ENCODE data around the gene GLRX. TPM values are rescaled to one million over a fixed set of nuclear protein-coding genes. Genes with fewer than 3 reads are reported as not detected.

GLRX gene
- total RNA-seq, 1 donor from 2014 or later: 60.2 TPM

DNA sequence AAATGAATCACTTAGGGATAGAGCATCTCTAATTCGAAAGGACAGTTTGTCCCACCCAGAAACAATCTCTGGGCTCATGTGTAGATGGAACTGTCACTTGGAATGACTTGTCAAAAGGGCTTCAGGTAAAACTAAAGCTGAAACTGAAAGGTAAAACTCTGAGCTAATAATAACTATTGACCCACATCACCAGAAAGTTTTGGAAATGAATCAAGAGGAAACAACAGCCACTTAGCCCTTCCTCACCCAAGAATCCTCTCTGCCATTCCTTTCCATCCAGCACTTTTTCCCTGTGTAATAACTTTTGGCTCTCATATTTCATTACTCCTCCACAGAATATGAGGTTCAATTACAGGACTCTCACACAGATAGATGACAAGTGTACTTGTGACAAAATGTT is 14.0 kb upstream of the GLRX start:
- H3K9me3 Mint-ChIP-seq: no peaks in the 10 kb centered on the region
- intact Hi-C loops (cut with micrococcal nuclease): no loop called here
- ChIA-PET CTCF (interaction anchor here (1.2 to 17.6 kb wide), 5 partner anchors 8 to 53 kb away, joined by 3 to 389 read pairs (median 4); no protein-coding TSS in a partner anchor), POLR2A (interaction anchor here (1.4 to 9.0 kb wide), 2 partner anchors 15 to 28 kb away, joined by 9 to 233 read pairs; partner anchors contain the start of gene GLRX)
- peak overlapping the region; percentile 21 for H3K4me3 Mint-ChIP-seq
- H3K27me3 Mint-ChIP-seq: no peaks in the 10 kb centered on the region
- H3K36me3 Mint-ChIP-seq (ENCODE audit: low read depth): no peaks in the 10 kb centered on the region
- DNase-seq (no peak), ATAC-seq (ENCODE audit: low read depth) (no peak)
- peaks cover 62% of the 10 kb centered on the region for H3K4me1 Mint-ChIP-seq
- TF ChIP-seq, protein P1, sequence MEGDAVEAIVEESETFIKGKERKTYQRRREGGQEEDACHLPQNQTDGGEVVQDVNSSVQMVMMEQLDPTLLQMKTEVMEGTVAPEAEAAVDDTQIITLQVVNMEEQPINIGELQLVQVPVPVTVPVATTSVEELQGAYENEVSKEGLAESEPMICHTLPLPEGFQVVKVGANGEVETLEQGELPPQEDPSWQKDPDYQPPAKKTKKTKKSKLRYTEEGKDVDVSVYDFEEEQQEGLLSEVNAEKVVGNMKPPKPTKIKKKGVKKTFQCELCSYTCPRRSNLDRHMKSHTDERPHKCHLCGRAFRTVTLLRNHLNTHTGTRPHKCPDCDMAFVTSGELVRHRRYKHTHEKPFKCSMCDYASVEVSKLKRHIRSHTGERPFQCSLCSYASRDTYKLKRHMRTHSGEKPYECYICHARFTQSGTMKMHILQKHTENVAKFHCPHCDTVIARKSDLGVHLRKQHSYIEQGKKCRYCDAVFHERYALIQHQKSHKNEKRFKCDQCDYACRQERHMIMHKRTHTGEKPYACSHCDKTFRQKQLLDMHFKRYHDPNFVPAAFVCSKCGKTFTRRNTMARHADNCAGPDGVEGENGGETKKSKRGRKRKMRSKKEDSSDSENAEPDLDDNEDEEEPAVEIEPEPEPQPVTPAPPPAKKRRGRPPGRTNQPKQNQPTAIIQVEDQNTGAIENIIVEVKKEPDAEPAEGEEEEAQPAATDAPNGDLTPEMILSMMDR (IDR thresholded peaks at IDR 0.05): no peak
- peak overlapping the region; percentile 84 for H3K27ac Mint-ChIP-seq

- Mint-ChIP-seq H3K27me3 (no peaks in the 10 kb centered on the region), H3K4me1 (peaks cover 55% of the 10 kb centered on the region), H3K36me3 (ENCODE audit: low read depth) (no peaks in the 10 kb centered on the region), H3K4me3 (peak overlapping the region; percentile 92), H3K27ac (peak overlapping the region; percentile 84), H3K9me3 (no peaks in the 10 kb centered on the region)
- ATAC-seq (ENCODE audit: low read depth) (no peak), DNase-seq (no peak)
- ChIA-PET CTCF (interaction anchor here (1.2 to 17.6 kb wide), 6 partner anchors 9 to 52 kb away, joined by 3 to 389 read pairs (median 5); partner anchors contain the start of gene GLRX), POLR2A (interaction anchor here (0.5 to 9.0 kb wide), 7 partner anchors 15 to 100 kb away, joined by 5 to 233 read pairs (median 11); partner anchors contain the start of gene GLRX)
- intact Hi-C loops (cut with micrococcal nuclease): loop anchor here (1.0 kb wide), 2 partner anchors 7 to 190 kb away; partner anchors contain the start of gene RFESD
- TF ChIP-seq, protein P1 (IDR thresholded peaks at IDR 0.05): no peak
These were observed 13.3 kb upstream of the GLRX start for GRCh38 chr5:95835682-95836385.

DNA sequence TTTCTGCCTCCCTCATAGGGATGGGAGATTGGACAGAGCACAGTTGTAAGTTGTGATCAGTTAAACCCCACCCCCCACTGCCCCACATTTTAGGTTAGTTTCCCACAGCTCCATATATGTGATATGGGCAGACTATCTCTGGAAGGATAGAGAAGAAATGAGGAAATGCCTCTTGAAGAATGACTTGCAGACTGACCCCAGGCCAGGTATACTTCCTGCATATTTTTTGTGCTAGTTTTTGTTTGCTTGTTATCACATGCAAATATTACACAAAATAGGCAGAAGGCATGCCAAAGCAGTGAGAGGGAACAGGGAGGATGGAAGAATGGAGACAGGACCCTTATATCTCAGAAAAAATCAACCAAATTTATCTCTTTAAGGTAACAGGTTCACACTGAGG is 10.1 kb upstream of the GLRX start:
- ATAC-seq (ENCODE audit: low read depth) (no peak), DNase-seq (no peak)
- H3K4me3 Mint-ChIP-seq: no peak overlapping the region
- H3K9me3 Mint-ChIP-seq: no peaks in the 10 kb centered on the region
- peaks cover 39% of the 10 kb centered on the region for H3K4me1 Mint-ChIP-seq
- TF ChIP-seq, protein P1 (IDR thresholded peaks at IDR 0.05): no peak
- H3K36me3 Mint-ChIP-seq (ENCODE audit: low read depth): no peaks in the 10 kb centered on the region
- intact Hi-C loops (cut with micrococcal nuclease): no loop called here
- ChIA-PET POLR2A (interaction anchor here (3.1 kb wide), 1 partner anchor 11 kb away, joined by 31 read pairs; the partner anchor contains the start of gene GLRX), CTCF (interaction anchor here (1.0 to 1.9 kb wide), 3 partner anchors 10 to 52 kb away, joined by 4 to 5 read pairs (median 5); partner anchors contain the start of gene GLRX)
- no peak overlapping the region for H3K27ac Mint-ChIP-seq
- H3K27me3 Mint-ChIP-seq: no peaks in the 10 kb centered on the region

DNA sequence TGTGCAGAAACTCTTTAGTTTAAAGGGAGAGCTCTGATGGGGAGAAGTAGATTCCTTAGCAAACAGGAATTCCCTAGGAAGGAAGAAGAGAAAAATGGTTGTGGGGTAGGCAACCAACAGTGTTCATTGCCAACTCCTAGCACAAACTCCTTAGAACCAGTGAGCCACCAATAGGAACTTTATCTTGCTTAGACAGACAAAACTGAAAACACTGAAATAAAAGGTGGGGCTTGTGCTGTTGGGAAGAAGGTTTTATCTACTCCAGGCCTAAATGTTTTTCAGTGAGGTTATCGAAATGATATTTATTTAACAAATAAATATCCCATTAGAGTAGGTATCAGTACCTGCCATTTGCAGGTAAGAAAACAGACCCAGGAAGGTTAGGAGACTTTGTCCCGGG is 7.7 kb upstream of the GLRX start:
- intact Hi-C loops (cut with micrococcal nuclease): no loop called here
- Mint-ChIP-seq H3K27ac (no peak overlapping the region), H3K4me3 (no peak overlapping the region)

More for the DNA sequence above, 7.7 kb upstream of the GLRX start:
- no peaks in the 10 kb centered on the region for H3K9me3 Mint-ChIP-seq
- TF ChIP-seq, protein P1 (IDR thresholded peaks at IDR 0.05): no peak
- no peaks in the 10 kb centered on the region for H3K36me3 Mint-ChIP-seq (ENCODE audit: low read depth)
- ChIA-PET CTCF (no interaction called here), POLR2A (interaction anchor here (3.1 kb wide), 1 partner anchor 9 kb away, joined by 31 read pairs; the partner anchor contains the start of gene GLRX)
- no peak for ATAC-seq (ENCODE audit: low read depth)
- peaks cover 30% of the 10 kb centered on the region for H3K4me1 Mint-ChIP-seq
- no peak for DNase-seq
- H3K27me3 Mint-ChIP-seq: no peaks in the 10 kb centered on the region
